Spinal cord (tissue), 4 donors: ENCODE measurements around the gene LPAR3. TPM values are rescaled to one million over a fixed set of nuclear protein-coding genes. Genes with fewer than 3 reads are reported as not detected.

Experiments
- polyA plus RNA-seq, 2 donors: library from polyadenylated mRNA; unstranded; fragments of 120-200 nt; gene quantifications; one replicate each; pipeline ENCODE4 v1.2.1, GENCODE V29; 2013; ENCODE audit not compliant: insufficient read length in 2 of 2
- total RNA-seq, 2 donors: library from RNA; depleted of rRNA in 1 of 2; stranded (reverse); fragments of 120-200 nt in 1 of 2; fragments of >200 nt in 1 of 2; gene quantifications; one replicate each; pipeline versions ENCODE4 v1.2.3 to v1.2.4, GENCODE V29; 2013 to 2014

LPAR3 gene
- total and polyA plus RNA-seq, 4 donors: 0.76 to 17.6 (median 8.3) TPM

Other genes with a start within 250 kb of the LPAR3 start
- 10 to 100 TPM; 23.2 to 29.7 TPM for gene SSX2IP, start 202.7 kb downstream of the LPAR3 start, total RNA-seq
- gene SSX2IP, start 202.7 kb downstream of the LPAR3 start, polyA plus RNA-seq: 10 to 100 TPM; 14.9 to 19.9 TPM
- under 1 TPM; 0.77 to 0.89 TPM for gene MCOLN2, start 103.9 kb upstream of the LPAR3 start, total RNA-seq
- under 1 TPM; 0.29 to 0.36 TPM for gene MCOLN2, start 103.9 kb upstream of the LPAR3 start, polyA plus RNA-seq
- gene MCOLN3, start 155.3 kb upstream of the LPAR3 start, total RNA-seq: 1 to 10 TPM in 1 of 2 donors, under 1 TPM in 1; 0.77 to 1.1 TPM
- gene MCOLN3, start 155.3 kb upstream of the LPAR3 start, polyA plus RNA-seq: under 1 TPM; 0.21 to 0.36 TPM